HG02884 (cell line): Measurements from ENCODE around the gene ENO3.
"Not testable (repeated sequence)": the region's sequence is repeated elsewhere in the genome, so short reads cannot be mapped to it uniquely, and the experiment has no call there.

ENCODE experiments used
- ATAC-seq: cut with Tn5 transposase; IDR thresholded peaks from one replicate; pipeline ENCODE4 v1.9.1; 2021; ENCODE audit warnings: mild to moderate bottlenecking, moderate library complexity; ENCODE audit not compliant: unreplicated experiment

The ENO3 gene

DNA sequence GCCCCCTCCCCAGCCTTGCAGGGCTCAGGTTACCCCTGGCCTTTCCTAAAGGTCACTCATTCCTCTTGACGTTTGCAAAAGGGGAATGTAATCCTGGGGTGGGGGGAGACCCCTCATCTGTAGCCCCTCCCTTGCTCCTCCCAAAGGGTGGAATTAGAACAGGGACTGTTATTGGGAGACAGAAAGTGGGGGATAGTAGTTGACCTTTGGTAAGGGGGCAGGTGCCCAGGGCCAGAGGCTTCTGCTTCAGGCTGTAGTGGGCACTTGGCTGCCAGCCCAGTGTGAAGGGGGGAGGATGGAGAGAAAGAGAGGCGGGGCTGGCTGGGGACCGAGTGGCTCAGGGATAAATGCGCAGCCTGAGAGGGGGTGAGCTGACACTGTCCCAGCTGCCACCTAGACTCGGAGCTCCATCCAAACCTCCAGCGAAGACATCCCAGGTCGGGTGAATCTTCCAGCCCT is at the start of gene ENO3:
TSS of gene ENO3 (plus strand) at position 374 of the 459 bp plus-strand sequence. CDS start 711 bp downstream, outside the sequence.
- ATAC-seq, result no peak

DNA sequence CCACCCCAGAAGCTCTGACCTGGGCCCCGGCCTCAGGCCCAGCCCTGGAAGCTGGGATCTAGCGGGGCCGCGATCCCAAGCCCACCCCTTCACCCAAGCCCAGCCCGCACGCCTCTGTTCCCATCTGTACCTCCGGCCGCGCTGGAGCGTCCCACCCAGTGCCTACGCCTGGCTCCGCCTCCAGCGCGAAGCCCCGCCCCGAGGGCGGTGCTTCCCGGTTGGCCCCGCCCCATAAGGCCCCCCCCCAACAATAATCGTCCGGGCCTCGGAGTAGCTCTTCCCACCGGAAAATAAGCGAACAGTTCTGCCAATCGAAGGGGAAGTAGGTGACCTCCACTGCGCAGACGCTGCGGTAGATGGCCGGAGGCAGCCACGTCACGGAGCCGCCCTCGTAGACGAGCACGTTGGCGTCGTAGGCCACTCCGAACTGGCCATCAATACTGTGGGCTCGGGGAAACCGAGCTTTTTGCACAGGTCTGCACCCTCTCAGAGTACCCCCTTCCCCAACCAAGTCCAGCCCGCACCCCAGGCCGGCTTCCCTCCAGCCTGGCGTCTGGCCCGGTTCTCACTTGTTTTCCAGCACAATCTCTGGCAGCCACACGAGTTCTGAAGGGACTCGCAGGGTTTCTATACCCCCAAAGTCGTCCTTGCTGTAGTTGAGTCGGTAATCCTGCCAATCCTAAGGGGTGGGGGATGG is 49.1 kb upstream of the ENO3 start:
- no peak for ATAC-seq

DNA sequence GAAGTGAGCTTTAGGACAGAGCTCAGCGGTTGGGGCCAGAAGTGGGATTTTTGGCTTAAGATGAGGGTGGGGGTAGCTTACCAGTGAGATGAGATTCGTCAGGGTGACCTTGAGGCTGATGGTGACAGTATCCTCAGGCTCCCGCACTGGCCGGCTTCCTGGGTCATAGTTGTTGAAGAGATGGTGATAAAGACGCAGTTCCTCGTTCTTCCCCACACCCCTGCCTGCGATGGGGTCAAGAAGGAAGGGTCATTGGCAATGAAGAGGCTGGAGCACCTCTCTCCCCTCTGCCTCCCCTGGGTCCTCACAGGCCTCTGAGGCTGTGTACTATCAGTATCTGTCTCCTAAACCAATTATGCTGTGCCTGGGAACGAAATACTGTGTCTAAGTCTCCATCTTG is 48.4 kb upstream of the ENO3 start:
- ATAC-seq, result no peak

DNA sequence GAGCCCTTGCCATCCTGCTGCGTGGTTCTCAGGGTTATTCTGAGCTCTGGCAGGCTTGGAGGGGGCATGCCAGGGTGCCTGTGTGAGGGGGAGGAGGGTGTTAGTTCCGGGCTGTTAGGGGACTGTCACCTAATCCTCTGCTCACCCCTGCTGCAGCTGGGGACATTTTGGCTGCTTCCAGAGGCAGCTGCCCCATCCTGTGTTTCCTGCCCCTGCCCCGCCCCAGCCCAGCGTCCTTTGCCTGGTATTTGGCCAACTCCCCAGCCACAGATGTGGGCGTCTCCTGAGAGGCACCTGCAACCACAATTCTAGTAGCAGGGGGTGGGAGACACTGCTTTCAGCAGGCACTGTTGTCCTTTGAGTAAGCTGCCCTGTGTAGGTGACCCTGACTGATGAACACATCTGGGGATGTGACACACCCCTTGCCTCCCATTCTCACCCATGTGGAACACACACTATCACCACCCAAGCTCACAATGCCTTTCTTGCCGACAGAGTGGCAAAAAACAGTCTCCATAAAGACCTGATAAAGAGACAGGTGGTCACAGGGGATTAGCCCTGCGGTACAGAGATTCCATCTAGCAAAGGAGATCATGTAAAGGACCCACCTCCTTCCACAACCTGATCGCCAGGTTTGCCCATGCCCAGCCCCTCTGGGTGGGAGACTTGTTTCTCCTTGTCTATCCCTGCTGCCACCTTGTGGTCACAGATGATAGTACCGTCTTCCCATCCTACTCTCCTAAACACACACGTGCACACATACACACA is 47.7 kb upstream of the ENO3 start, which contains the start of gene CHRNE:
TSS of gene CHRNE (minus strand) at position 48 of the 768 bp plus-strand sequence. CDS start at position 13, 35 bp downstream.
- no peak for ATAC-seq

DNA sequence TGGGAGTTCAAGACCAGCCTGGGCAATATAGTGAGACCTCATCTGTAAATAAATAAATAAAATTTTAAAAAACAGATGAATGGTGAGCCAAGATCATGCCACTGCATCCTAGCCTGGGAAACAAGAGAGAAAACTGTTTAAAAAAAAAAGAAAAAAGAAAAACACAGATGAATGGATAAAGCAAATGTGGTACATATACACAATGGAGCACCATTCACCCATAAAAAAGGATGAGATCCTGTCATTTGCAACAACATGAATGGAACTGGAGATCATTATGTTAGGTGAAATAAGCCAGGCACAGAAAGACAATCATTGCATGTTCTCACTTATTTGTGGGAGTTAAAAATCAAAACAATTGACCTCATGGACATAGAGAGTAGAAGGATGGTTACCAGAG is 44.3 kb upstream of the ENO3 start:
- ATAC-seq, result not testable (repeated sequence)

DNA sequence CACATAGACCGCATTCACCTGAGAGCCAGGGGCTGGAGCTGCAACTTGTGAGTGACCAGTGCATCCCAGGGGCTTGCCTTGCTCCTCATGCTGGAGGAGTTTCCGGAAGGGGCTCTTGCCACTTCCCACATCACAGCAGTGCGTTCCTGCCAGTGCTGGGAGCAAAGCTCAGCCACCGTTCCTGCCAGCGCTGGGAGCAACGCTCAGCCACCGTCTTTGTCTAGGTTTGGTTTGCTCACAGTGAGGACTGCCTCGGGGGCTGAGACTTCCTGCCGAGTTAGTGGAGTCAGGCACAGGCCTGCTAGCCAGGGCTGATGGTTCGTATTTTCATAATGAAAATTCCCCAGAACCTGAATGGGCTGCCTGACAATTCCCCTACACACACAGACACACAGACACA is 42.6 kb upstream of the ENO3 start:
- ATAC-seq, result no peak

DNA sequence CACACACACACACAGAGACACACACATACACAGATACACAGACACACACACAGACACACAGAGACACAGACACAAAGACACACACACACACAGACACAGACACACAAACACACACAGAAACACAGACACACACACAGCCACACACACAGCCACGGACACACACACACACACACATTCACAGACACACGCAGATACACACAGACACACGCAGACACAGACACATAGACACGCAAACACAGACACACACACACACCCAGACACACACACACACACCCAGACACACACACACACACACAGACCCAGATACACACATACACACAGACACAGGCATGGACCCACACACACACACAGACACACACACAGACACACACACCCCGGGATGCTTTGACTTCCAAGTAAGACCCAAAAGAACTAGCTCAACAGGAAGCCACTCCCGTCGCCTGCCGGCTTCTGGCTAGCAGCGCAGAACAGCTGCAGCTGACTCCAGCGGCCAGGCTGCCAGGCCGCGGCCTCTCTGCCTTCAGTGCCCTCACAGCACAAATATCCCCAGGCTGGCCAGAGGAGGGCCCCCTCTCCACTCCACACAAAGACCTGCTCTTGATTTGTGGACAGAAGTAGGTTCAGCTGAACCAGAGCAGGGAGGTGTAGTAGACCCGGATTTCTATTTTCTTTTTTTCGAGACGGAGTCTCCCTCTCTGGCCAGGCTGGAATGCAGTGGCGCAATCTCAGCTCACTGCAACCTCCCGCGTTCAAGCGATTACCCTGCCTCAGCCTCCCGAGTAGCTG is 42.0 kb upstream of the ENO3 start:
- no peak for ATAC-seq

DNA sequence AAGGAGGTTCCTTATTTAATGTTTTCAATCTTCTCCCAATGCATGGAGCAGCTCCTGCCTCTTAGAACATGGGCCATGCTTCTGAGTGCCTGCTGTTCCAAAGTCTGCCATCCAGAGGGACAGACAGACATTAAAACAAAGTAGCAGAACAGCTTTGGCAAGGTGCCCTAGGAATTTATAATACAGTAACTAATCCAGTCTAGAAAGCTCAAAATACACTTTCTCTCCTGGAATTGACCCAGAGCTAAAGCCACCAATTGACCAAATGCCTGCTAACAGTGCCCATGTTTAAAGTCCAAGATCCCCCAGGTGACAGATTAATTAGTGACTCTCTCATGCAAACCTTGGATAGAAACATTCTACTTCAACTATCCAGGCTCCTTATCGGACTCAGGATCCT is 36.9 kb upstream of the ENO3 start:
- no peak for ATAC-seq

DNA sequence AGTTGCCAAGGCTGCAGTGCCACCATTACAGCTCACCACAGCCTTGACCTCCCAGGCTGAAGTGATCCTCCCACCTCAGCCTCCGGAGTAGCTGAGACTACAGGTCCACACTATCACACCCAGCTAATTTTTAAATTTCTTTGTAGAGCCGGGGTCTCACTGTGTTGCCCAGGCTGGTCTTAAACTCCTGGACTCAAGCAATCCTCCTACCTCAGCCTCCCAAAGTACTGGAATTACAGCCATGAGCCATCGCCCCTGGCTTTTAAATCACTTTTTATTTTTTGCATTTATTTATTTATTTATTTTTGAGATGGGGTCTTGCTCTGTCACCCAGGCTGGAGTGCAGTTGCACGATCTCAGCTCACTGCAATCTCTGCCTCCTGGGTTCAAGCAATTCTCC is 36.4 kb upstream of the ENO3 start:
- not testable (repeated sequence) for ATAC-seq

DNA sequence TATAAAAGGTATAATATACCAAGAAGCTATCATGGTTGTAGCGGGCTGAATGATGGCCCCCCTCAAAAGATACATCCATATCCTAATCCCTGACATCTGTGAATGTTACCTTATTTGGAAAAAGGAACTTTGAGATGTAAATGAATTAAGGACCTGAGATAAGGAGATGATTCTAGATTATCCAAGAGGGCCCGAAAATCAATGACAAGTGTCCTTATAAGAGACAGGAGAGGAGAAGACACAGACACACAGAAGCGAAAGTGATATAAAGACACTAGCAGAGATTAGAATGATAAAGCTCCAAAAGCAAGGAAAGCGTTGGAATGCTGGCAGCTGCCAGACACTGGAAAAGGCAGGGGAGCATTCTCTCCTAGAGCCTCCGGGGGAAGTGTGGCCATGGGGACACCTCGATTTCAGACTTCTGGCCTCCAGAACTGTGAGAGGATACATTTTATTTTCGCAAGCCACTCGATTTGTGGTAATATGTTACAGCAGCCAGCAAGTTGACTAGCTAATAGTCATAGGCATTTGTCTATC is 31.3 kb upstream of the ENO3 start:
- no peak for ATAC-seq

DNA sequence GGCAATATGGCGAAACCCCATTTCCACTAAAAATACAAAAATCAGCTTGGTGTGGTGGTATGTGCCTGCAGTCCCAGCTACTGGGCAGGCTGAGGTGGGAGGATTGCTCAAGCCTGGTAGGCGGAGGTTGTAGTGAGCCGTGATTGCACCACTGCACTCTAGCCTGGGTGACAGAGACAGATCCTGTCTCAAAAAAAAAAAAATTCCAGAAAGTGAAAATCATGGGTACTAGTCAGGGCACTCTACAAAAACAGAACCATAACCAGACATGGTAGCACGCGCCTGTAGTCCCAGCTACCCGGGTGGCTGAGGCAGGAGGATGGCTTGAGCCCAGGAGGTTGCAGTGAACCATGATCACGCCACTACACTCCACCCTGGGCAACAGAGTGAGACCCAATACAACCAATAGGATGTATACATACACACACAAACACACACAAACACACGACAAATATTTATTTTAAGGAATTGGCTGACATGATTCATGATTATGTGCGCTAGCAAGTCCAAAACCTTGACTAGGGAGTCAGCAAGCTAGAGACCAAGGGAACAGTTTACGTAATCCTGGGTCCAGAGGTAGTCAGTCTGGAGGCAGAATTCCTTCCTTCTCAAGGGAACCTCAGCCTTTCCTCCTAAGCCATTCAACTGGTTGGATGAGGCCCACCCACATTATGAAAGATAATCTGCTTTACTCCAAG is 30.4 kb upstream of the ENO3 start:
- ATAC-seq, result no peak

DNA sequence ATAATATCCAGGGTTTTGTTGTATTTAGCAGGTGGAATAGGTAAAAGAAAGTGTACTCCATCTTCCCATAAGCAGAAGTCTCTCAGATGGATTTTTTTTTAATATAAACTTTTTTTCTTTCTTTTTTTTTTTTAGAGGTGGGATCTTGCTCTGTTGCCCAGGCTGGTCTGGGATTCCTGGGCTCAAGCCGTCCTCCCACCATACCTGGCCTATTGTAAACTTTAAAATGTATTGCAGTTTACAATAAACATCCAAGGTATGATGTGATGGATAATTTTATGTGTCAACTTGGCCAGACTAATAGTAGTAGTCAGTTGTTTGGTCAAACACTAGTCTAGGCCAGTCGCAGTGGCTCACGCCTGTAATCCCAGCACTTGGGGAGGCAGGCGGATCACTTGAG is 29.6 kb upstream of the ENO3 start:
- no peak for ATAC-seq

DNA sequence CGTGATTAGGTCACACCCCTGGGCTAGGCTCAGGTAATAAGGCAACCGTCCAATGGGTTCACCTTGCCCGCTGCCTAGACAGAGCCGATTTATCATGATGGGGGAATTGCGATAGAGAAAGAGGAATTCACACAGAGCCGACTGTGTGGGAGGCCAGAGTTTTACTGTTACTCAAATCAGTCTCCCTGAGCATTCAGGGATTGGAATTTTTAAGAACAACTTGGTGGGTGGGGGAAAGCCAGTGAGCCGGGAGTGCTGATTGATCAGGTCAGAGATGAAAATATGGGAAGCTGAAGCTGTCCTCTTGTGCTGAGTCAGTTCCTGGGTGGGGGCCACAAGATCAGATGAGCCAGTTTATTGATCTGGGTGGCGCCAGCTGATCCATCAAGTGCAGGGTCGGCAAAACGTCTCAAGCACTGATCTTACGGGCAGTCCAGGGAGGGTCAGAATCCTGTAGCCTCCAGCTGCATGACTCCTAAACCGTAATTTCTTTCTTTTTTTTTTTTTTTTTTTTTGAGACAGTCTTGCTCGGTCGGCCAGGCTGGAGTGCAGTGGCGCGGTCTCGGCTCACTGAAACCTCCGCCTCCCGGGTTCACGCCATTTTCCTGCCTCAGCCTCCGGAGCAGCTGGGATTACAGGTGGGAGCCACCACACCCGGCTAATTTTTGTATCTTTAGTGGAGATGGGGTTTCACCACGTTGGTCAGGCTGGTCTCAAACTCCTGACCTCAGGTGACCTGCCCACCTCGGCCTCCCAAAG is 24.2 kb upstream of the ENO3 start:
- not testable (repeated sequence) for ATAC-seq

DNA sequence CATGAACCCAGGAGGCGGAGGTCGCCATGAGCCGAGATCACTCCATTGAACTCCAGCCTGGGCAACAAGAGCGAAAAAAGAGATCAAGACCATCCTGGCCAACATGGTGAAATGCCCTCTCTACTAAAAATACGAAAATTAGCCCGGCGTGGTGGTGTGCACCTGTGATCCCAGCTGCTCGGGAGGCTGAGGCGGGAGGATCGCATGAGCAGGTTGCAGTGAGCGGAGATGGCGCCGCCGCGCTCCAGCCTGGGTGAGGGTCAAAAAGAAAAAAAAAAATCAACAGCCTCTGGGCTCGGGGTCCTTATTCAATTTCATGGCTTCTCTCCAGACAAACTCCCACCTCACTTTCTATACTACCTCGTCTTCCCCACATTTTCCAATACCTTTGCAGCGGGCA is 22.0 kb upstream of the ENO3 start:
- no peak for ATAC-seq

DNA sequence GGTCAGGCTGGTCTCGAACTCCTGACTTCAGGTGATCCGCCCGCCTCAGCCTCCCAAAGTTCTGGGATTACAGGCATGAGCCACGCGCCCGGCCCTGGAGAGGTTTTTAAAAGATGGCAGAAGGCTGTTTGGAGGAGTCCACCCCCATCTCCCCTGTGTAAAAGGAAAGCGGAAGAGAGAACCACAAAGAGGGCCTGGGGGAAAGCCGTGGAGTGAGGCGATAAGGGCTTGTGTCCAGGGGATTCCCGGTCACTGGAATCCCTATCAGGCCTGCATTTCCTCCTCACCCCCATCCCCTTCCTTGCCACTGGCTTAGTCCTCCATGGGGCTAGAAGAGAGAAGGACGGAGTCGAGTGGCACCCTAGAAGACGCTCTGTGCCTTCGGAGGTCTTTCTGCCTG is 19.0 kb upstream of the ENO3 start, which contains the start of gene GP1BA:
TSS of gene GP1BA (plus strand) at position 315 of the 400 bp plus-strand sequence. CDS start 328 bp downstream, outside the sequence.
- ATAC-seq, result no peak

DNA sequence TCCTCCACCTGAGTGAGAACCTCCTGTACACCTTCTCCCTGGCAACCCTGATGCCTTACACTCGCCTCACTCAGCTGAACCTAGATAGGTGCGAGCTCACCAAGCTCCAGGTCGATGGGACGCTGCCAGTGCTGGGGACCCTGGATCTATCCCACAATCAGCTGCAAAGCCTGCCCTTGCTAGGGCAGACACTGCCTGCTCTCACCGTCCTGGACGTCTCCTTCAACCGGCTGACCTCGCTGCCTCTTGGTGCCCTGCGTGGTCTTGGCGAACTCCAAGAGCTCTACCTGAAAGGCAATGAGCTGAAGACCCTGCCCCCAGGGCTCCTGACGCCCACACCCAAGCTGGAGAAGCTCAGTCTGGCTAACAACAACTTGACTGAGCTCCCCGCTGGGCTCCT is 18.2 kb upstream of the ENO3 start:
- ATAC-seq, result no peak

DNA sequence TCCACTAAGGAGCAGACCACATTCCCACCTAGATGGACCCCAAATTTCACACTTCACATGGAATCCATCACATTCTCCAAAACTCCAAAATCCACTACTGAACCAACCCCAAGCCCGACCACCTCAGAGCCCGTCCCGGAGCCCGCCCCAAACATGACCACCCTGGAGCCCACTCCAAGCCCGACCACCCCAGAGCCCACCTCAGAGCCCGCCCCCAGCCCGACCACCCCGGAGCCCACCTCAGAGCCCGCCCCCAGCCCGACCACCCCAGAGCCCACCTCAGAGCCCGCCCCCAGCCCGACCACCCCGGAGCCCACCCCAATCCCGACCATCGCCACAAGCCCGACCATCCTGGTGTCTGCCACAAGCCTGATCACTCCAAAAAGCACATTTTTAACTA is 17.3 kb upstream of the ENO3 start:
- ATAC-seq, result no peak

DNA sequence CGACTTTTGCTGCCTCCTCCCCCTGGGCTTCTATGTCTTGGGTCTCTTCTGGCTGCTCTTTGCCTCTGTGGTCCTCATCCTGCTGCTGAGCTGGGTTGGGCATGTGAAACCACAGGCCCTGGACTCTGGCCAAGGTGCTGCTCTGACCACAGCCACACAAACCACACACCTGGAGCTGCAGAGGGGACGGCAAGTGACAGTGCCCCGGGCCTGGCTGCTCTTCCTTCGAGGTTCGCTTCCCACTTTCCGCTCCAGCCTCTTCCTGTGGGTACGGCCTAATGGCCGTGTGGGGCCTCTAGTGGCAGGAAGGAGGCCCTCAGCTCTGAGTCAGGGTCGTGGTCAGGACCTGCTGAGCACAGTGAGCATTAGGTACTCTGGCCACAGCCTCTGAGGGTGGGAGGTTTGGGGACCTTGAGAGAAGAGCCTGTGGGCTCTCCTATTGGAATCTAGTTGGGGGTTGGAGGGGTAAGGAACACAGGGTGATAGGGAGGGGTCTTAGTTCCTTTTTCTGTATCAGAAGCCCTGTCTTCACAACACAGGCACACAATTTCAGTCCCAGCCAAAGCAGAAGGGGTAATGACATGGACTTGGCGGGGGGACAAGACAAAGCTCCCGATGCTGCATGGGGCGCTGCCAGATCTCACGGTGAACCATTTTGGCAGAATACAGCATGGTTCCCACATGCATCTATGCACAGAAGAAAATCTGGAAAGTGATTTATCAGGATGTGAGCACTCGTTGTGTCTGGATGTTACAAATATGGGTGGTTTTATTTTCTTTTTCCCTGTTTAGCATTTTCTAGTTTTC is 16.5 kb upstream of the ENO3 start:
- ATAC-seq, result no peak

DNA sequence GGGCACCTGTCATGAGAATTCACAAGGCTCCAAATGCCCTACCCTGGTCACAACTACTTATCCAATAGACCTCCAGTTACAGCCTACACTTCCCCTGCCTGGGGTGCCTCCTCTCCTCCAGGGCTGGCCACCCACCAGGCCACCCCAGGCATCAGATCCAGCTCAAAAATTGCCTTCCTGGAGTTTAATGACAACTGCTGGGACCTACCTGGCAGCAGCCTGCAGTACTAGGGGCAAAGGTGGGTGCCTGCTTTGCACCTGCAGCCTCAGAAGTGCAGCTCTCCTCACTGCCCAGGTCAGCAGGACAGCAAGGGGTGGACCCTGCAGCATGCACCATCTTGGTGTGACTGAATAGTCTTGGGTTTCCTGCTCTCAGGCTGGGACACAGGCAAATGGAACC is 15.3 kb upstream of the ENO3 start:
- no peak for ATAC-seq
